Breast epithelium (tissue), 3 donors: ENCODE data around the gene ARHGAP25.

Experiments
- CTCF ChIP-seq, 3 donors: fragments of 450-650 bp; IDR thresholded peaks; one replicate each; pipeline ENCODE4 v1.5.1; 2016 to 2017; ENCODE audit warnings: antibody characterized with exemption in 3 of 3, mild to moderate bottlenecking in 3 of 3, moderate library complexity in 3 of 3
- POLR2A ChIP-seq: fragments of 450-650 bp; IDR thresholded peaks from one replicate; pipeline ENCODE4 v1.6.1; 2016; ENCODE audit warnings: antibody characterized with exemption, mild to moderate bottlenecking, moderate library complexity
- POLR2AphosphoS5 ChIP-seq, 3 donors: sonication (generic); formaldehyde crosslinking; IDR thresholded peaks; one replicate each; pipeline ENCODE4 v1.6.1; 2017; ENCODE audit warnings: antibody characterized with exemption in 3 of 3

GRCh38 chr2:68834737-68835376 is 100.2 kb downstream of the ARHGAP25 start:
- no peak for TF ChIP-seq POLR2A
- no peak for TF ChIP-seq CTCF (IDR thresholded peaks at IDR 0.05)
- TF ChIP-seq POLR2AphosphoS5 (IDR thresholded peaks at IDR 0.05) = no peak
